ENCODE results near the gene CRYBB1. TPM values are rescaled to one million over a fixed set of nuclear protein-coding genes. Genes with fewer than 3 reads are reported as not detected.

CRYBB1 gene
- total RNA-seq, 1 experiment from 2014 or later, result not detected

DNA sequence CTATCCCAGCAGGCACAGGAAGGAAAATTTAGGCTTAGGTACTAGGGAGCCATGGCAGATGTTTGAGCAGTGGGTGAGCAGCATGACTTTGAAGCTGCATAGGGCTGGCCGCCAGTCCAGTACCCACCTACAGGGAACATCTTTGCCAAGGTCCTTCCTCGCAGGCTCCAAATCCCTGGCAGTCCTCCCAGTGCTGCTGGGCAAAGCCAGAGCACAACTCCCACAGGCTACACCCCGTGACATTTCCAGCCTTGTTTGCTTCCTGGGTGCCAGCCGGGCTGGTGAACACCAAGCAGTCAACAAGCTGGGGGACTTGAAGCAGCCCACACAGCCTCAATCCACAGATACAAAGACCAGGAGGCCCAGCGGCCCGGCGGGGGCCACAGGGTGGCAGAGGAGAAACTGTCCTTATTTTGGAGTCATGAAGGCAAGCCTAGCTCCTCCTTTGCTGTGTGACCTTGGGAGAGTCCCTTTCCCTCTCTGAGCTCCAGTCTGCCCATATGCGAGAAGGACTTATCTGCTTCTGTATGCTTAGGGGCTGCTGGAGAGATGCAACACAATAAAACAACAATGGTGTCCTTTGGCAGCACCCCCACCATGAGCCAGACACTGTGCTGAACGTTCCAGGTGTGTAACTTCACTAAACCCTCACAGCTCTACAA is 55.9 kb downstream of the CRYBB1 start:
- H3K4me3 Mint-ChIP-seq (ENCODE audit: low read depth, unreplicated experiment), result no peak overlapping the region
- no peaks in the 10 kb centered on the region for H3K4me1 Mint-ChIP-seq (ENCODE audit: low read depth, unreplicated experiment)
- H3K27ac Mint-ChIP-seq (ENCODE audit: unreplicated experiment), result no peak overlapping the region
- no peak for TF ChIP-seq CTCF (IDR thresholded peaks at IDR 0.05; ENCODE audit: unreplicated experiment)
- no peaks in the 10 kb centered on the region for H3K9me3 Mint-ChIP-seq (ENCODE audit: low read depth, unreplicated experiment)
- CTCF ChIA-PET, result interaction anchor here (0.7 kb wide), 1 partner anchor 1037 kb away, joined by 3 read pairs; no protein-coding TSS in a partner anchor
- intact Hi-C loops (cut with micrococcal nuclease; ENCODE audit: unreplicated experiment), result no loop called here
- no peaks in the 10 kb centered on the region for H3K36me3 Mint-ChIP-seq (ENCODE audit: insufficient read depth, unreplicated experiment)
- BruUV-seq (replicated peaks), result no TSS peak
- no peak for DNase-seq
- no peaks in the 10 kb centered on the region for H3K27me3 Mint-ChIP-seq (ENCODE audit: unreplicated experiment)

- H3K27me3 Mint-ChIP-seq (ENCODE audit: unreplicated experiment), result no peaks in the 10 kb centered on the region
- no peak for DNase-seq
- no peak for TF ChIP-seq CTCF (IDR thresholded peaks at IDR 0.05; ENCODE audit: unreplicated experiment)
- H3K4me1 Mint-ChIP-seq (ENCODE audit: low read depth, unreplicated experiment), result no peaks in the 10 kb centered on the region
- H3K27ac Mint-ChIP-seq (ENCODE audit: unreplicated experiment), result no peak overlapping the region
- H3K4me3 Mint-ChIP-seq (ENCODE audit: low read depth, unreplicated experiment), result no peak overlapping the region
- no peaks in the 10 kb centered on the region for H3K9me3 Mint-ChIP-seq (ENCODE audit: low read depth, unreplicated experiment)
- BruUV-seq (replicated peaks), result no TSS peak
- H3K36me3 Mint-ChIP-seq (ENCODE audit: insufficient read depth, unreplicated experiment), result no peaks in the 10 kb centered on the region
- intact Hi-C loops (cut with micrococcal nuclease; ENCODE audit: unreplicated experiment), result no loop called here
- CTCF ChIA-PET, result no interaction called here
Observed at GRCh38 chr22:26559961-26560575, 57.8 kb downstream of the CRYBB1 start.

DNA sequence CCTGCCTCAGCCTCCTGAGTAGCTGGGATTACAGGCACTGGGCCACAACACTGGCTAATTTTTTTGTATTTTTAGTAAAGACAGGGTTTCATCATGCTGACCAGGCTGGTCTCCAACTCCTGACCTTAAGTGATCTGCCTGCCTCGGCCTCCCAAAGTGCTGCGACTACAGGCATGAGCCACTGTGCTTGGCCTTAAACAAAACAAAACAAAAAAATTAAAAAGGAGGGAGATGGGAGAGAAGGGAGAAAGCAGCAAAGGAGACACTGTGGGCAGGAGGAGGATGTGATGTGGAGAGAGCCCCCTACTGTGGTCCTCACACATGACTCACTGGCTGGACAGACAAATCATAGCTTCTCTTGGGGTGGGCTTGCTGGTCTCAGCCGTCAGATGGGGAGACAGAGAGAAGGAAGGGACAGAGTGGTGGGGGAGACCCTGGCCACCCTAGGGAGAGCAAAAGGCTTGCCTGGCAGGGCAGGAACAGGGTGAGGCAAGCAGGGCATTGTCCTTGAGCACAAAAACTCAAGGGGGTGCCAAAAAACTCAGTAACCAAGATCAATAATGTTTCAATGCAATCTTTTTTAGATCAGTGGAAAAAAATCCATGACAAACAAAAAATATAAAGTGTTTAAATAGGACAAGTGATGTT is 59.5 kb downstream of the CRYBB1 start:
- intact Hi-C loops (cut with micrococcal nuclease; ENCODE audit: unreplicated experiment), result no loop called here
- H3K4me3 Mint-ChIP-seq (ENCODE audit: low read depth, unreplicated experiment), result no peak overlapping the region
- DNase-seq, result no peak
- no peaks in the 10 kb centered on the region for H3K4me1 Mint-ChIP-seq (ENCODE audit: low read depth, unreplicated experiment)
- H3K27me3 Mint-ChIP-seq (ENCODE audit: unreplicated experiment), result no peaks in the 10 kb centered on the region
- CTCF ChIA-PET, result interaction anchor here (0.6 kb wide), 1 partner anchor 205 kb away, joined by 3 read pairs; no protein-coding TSS in a partner anchor
- no peaks in the 10 kb centered on the region for H3K36me3 Mint-ChIP-seq (ENCODE audit: insufficient read depth, unreplicated experiment)
- no peak overlapping the region for H3K27ac Mint-ChIP-seq (ENCODE audit: unreplicated experiment)
- no peaks in the 10 kb centered on the region for H3K9me3 Mint-ChIP-seq (ENCODE audit: low read depth, unreplicated experiment)
- no peak for TF ChIP-seq CTCF (IDR thresholded peaks at IDR 0.05; ENCODE audit: unreplicated experiment)
- BruUV-seq (replicated peaks), result no TSS peak

DNA sequence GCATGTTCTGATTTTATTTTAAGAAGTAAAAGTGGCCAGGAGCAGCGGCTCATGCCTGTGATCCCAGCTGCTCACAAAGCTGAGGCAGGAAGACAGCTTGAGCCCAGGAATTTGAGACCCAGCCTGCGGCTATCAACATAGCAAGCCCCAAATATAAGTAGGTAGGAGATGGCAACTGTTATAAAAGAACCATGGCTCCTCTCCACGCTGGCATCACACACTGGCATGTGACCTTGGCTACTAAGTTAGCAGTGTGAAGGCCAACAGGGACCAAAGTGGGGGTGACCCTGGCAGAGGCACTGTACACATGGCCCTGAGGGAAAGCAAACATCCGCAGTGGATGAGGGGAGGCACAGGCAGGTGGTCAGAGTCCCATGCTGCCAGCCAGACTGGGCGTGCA is 60.9 kb downstream of the CRYBB1 start:
- CTCF ChIA-PET, result no interaction called here
- no peak for TF ChIP-seq CTCF (IDR thresholded peaks at IDR 0.05; ENCODE audit: unreplicated experiment)
- no peaks in the 10 kb centered on the region for H3K9me3 Mint-ChIP-seq (ENCODE audit: low read depth, unreplicated experiment)
- no peak overlapping the region for H3K4me3 Mint-ChIP-seq (ENCODE audit: low read depth, unreplicated experiment)
- no peaks in the 10 kb centered on the region for H3K36me3 Mint-ChIP-seq (ENCODE audit: insufficient read depth, unreplicated experiment)
- BruUV-seq (replicated peaks), result no TSS peak
- H3K27me3 Mint-ChIP-seq (ENCODE audit: unreplicated experiment), result no peaks in the 10 kb centered on the region
- no peaks in the 10 kb centered on the region for H3K4me1 Mint-ChIP-seq (ENCODE audit: low read depth, unreplicated experiment)
- intact Hi-C loops (cut with micrococcal nuclease; ENCODE audit: unreplicated experiment), result no loop called here
- H3K27ac Mint-ChIP-seq (ENCODE audit: unreplicated experiment), result no peak overlapping the region
- DNase-seq, result no peak
